GM12801 (cell line): ENCODE data around the gene FBN3.

Source experiments
- TF ChIP-seq, protein P1 (sequence below): IDR thresholded peaks from one replicate; pipeline ENCODE4 v1.5.1; 2011; ENCODE audit warnings: control low read depth; ENCODE audit not compliant: insufficient read length; ENCODE audit errors: extremely low read depth

Gene FBN3

DNA sequence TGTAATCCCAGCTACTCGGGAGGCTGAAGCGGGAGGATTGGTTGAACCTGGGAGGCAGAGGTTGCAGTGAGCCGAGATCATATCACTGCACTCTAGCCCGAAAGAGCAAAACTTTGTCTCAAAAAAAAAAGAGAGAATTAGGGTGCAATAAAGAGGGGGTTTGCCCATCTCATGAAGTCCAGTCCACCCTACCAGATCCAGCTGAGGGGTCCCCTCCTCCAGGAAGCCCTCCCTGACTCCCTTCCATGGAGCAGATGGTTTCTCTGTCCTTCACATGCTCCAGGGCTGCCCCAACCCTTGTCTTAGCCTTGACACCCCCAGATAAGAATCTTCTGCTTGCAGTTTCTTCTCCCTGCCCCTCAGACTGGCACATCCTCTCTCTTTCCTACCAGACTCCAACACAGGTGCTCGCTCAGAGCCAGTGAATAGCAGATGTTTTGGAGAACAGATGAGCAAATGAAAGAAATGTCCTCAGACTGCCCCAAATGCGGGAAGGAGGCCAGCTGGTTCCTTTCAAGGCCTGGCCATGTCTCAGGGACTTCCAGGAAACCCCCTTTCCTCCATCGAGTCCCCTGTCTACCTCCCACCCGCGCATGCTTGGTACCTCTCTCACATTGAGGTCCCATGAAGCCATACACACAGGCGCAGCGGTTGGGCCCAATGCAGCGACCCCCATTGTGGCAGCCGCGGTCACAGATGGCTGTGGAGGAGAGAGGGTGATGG is 5.0 kb downstream of the FBN3 start:
- TF ChIP-seq, protein P1, sequence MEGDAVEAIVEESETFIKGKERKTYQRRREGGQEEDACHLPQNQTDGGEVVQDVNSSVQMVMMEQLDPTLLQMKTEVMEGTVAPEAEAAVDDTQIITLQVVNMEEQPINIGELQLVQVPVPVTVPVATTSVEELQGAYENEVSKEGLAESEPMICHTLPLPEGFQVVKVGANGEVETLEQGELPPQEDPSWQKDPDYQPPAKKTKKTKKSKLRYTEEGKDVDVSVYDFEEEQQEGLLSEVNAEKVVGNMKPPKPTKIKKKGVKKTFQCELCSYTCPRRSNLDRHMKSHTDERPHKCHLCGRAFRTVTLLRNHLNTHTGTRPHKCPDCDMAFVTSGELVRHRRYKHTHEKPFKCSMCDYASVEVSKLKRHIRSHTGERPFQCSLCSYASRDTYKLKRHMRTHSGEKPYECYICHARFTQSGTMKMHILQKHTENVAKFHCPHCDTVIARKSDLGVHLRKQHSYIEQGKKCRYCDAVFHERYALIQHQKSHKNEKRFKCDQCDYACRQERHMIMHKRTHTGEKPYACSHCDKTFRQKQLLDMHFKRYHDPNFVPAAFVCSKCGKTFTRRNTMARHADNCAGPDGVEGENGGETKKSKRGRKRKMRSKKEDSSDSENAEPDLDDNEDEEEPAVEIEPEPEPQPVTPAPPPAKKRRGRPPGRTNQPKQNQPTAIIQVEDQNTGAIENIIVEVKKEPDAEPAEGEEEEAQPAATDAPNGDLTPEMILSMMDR: no peak

DNA sequence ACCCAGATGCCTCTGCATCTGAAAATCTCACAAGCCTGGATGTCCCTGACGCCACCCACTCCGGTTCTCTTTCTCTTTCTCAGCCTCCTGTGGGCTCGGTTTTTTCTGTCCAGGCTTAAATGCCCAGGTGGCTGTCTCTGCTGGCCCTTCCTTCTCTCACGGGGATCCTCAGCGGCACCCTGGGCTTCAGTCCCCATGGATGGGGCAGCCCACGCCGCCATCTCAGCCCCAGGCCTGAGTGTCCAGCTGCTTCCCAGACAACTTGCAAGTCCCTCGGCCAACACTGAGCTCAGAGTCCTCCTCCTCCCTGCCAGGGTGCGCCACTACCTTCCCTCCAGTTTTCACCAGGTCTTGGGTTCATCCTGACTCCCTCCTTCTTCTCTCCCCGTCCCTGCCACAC is 6.4 kb downstream of the FBN3 start:
- TF ChIP-seq, protein P1: no peak

DNA sequence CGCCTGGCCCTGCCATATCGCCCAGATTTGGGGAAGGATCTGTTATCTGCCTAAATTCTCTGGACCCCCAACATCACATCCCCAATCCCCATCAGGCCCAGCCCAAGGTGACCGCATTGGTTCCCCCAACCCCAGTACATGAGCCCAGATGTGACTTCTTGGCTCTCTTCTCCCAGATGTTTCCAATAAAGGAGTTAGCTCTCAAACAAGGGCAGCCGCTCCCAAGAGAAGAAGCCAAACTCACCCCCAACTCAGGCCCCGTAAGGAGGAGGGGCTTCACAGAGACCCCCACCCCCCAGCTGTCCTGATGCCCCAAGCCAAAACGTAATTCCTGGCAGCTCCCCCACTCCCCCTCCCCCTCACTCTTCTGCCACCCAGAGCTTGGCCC is 6.9 kb downstream of the FBN3 start:
- TF ChIP-seq, protein P1: no peak

DNA sequence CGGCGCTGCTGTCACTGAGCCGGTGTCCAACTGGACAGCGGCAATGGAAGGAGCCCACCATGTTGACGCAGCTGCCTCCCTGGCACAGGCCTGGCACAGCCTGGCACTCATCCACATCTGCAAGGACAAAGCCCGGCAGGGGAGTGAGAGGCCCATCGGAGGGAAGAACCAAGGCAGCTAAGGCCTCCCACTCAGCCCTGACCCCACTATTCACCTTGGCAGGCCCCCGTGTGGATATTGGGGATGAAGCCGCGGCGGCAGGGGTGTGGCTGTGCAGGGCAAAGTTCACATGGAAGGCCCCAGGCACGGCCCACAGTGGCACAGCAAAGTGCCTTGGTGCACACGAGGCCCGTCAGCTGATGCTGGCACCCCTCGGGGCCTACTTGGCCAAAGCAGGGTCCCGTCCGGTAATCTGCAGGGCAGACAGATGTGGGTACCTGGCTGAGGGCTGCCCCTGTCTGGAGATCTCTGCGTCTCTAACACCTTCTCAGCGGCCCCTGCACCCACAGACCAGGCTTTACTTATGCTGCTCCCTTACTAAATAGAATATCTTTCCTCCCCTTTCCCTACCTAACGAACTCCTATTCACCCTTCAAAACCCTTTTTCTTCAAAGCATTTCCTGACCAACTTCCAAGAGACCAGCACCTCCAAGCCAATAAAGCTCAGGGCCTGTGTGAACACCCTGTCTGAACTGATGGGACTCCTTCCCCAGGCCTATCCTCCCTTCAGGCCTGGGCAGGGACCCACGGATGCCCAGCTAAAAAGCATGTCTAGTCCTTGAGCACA is 7.5 kb downstream of the FBN3 start:
- TF ChIP-seq, protein P1: no peak

- TF ChIP-seq, protein P1: no peak
Measured at GRCh38 chr19:8138201-8138600, 11.2 kb downstream of the FBN3 start.

DNA sequence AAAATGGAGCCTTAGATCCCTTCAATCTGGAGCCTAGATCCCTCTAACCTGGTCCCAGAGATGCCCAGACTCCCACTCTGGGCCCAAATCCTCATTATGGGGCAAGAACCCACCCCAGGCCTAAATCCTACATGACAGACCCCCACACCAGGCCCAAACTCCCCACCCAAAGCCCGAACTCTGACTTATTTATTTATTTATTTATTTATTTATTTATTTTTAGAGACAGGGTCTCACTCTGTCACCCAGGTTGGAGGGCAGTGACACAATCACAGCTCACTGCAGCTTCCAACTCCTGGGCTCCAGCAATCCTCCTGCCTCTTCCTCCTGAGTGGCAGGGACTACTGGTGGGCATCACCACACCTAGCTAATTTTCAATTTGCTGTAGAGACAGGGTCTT is 12.0 kb downstream of the FBN3 start:
- TF ChIP-seq, protein P1: no peak

- TF ChIP-seq, protein P1: no peak
Measured at GRCh38 chr19:8135946-8136618, 13.3 kb downstream of the FBN3 start.
